ENCODE measurements around the gene VAMP2.

The VAMP2 gene

GRCh38 chr17:8186446-8186786 lies 23.7 kb upstream of the VAMP2 start:
- peak overlapping the region; percentile 82 for H3K4me3 ChIP-seq (ENCODE audit: low read depth, low read length)
- TF ChIP-seq CTCF (IDR thresholded peaks at IDR 0.05; ENCODE audit: low read depth, low read length): no peak

GRCh38 chr17:8185582-8186445 lies 23.1 kb upstream of the VAMP2 start:
- no peak for TF ChIP-seq CTCF (IDR thresholded peaks at IDR 0.05; ENCODE audit: low read depth, low read length)

DNA sequence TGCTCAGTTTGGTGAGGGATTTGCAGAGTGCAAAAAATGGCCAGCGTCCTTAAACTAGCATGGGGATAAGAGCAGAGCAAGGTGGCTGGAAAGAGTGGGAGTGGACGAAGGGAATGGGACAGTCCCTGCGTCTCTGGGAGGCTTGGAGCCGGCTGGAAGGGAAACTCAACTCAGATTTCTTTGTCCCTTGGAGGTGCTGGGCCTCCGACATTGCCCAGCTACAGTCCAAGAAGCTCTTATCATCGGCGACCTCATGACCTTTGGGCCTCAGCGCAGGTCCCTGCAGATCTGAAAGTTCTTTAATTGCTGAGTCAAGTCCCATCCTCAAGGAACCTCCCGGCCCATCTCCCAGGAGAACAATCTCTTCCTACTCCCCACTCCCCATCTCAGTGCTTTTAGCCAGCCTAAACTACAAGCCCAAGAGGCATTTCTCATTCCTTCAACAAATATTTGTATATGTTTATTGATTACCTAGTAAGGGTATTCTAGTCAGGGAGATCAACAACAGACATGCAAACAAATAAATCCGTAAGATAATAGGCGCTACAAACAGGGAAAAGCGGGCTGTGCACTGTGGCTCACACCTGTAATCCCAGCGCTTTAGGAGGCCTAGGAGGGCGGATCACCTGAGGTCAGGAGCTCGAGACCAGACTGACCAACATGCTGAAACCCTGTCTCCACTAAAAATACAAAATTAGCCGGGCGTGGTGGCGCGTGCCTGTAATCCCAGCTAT lies 14.4 kb upstream of the VAMP2 start:
- no peak for TF ChIP-seq CTCF (IDR thresholded peaks at IDR 0.05; ENCODE audit: low read depth, low read length)
- H3K4me3 ChIP-seq (ENCODE audit: low read depth, low read length): peak overlapping the region; percentile 69

More at GRCh38 chr17:8185582-8186445, 23.1 kb upstream of the VAMP2 start:
- H3K4me3 ChIP-seq (ENCODE audit: low read depth, low read length): peak overlapping the region; percentile 82

DNA sequence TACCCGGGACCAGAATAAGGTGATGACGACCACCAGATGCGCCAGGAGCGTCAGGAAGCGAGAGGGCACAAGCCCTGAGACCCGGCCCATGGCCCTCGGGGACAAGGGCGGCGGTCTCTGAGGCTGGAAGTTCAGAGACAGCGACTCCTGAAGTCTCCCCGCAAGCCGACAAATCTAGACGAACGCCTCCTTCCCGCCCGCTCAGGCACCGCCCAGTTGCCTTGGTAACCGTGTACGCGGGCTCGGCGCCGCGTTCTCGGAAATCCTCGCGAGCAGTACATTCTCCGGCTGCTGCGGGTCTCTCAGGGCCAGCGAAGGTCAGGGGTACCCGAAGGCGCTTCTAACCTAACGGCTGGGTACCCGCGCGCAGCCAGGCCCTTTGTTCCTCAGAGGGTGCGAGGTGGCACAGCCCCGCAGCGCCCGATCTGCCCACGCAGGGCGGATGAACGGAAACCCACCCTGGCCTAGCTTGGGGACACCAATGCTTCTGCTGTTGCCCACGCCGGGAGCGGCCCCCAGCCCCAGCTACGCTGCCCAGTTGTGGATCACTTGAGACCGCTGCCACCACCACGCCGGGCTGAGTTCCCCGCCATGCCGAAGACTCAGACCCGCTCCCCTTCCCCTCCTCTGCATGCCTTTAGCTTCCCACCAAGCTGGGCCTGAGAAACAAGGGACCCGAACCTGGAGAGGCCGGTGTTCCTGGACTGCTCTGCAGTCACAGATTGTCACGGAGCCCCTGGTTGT lies 13.6 kb upstream of the VAMP2 start, which contains the start of gene TMEM107:
TMEM107 (minus strand) TSS at position 184 of the 744 bp plus-strand sequence; CDS start at position 90, 94 bp downstream.
- peak within 1 kb of the TSS; percentile 69 for H3K4me3 ChIP-seq (ENCODE audit: low read depth, low read length)
- TF ChIP-seq CTCF (IDR thresholded peaks at IDR 0.05; ENCODE audit: low read depth, low read length): no peak

DNA sequence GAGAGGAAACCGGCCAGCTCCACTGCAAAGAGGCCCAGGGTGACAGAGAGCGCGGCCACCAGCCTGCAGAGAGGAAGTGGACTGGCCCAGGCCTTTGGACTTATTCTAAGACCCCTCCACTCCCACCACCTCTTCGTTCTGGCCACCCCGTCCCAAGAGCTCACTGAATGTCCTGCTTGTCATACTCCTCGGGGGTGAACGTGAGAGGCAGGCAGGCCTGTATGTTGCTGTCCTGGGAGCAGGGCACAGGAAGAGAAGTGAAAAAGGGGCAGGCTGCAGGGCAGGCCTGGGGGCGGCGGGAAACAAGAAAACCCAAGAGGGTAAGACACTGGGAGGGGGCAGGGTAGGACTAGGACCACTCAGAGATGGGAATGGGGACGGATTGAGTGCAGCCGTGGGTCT lies 13.0 kb upstream of the VAMP2 start:
- H3K4me3 ChIP-seq (ENCODE audit: low read depth, low read length): peak overlapping the region; percentile 69
- TF ChIP-seq CTCF (IDR thresholded peaks at IDR 0.05; ENCODE audit: low read depth, low read length): no peak

DNA sequence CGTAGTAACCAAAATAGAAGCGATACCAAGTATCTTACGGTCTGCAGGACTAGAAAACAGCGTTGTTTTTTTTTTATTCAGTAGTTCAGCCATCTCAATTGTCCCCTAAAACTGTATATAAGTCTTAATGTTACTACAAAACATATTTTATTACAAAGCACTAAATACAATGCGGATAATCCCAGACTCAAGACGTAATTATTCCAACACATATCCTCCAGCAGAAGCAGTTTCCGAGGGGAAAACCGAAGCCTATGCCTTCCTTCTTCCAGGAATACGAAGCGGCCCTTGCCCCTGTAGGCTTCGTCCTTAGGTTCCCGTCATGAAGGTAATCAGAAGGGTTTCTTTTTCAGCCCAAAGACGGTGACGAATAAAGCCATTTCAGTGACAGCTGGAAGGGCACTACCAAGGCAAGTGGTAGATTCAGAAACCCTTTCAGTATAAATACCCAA lies 11.1 kb upstream of the VAMP2 start:
- no peak for TF ChIP-seq CTCF (IDR thresholded peaks at IDR 0.05; ENCODE audit: low read depth, low read length)

More for the DNA sequence above, 11.1 kb upstream of the VAMP2 start:
- H3K4me3 ChIP-seq (ENCODE audit: low read depth, low read length): peak overlapping the region; percentile 62

Measured in WI38 (cell line).